ENCODE results near the gene MARS1.
"Not testable (repeated sequence)": the region's sequence is repeated elsewhere in the genome, so short reads cannot be mapped to it uniquely, and the experiment has no call there.

Gene MARS1

GRCh38 chr12:57497223-57498131 is 9.6 kb downstream of the MARS1 start:
- no peak for DNase-seq

- DNase-seq: no peak
These were observed 10.2 kb downstream of the MARS1 start for GRCh38 chr12:57498132-57498502.

GRCh38 chr12:57498571-57498970 is 10.7 kb downstream of the MARS1 start:
- no peak for DNase-seq

- no peak for DNase-seq
These were observed 12.3 kb downstream of the MARS1 start for GRCh38 chr12:57500213-57500612.

GRCh38 chr12:57502311-57502969 is 14.6 kb downstream of the MARS1 start:
- not testable (repeated sequence) for DNase-seq

- DNase-seq: not testable (repeated sequence)
These were observed 18.7 kb downstream of the MARS1 start for GRCh38 chr12:57506541-57506940.

GRCh38 chr12:57507796-57508195 is 19.9 kb downstream of the MARS1 start:
- DNase-seq: not testable (repeated sequence)

GRCh38 chr12:57511161-57511560 is 23.3 kb downstream of the MARS1 start:
- no peak for DNase-seq

- no peak for DNase-seq
These were observed 23.9 kb downstream of the MARS1 start for GRCh38 chr12:57511588-57512325.

- no peak for DNase-seq
These were observed 24.8 kb downstream of the MARS1 start for GRCh38 chr12:57512665-57513064.

GRCh38 chr12:57513266-57513665 is 25.4 kb downstream of the MARS1 start:
- DNase-seq: no peak

- DNase-seq: not testable (repeated sequence)
These were observed 25.8 kb downstream of the MARS1 start for GRCh38 chr12:57513677-57514076.

- not testable (repeated sequence) for DNase-seq
These were observed 26.4 kb downstream of the MARS1 start for GRCh38 chr12:57514246-57514645.

GRCh38 chr12:57514720-57515407 is 27.0 kb downstream of the MARS1 start:
- no peak for DNase-seq

GRCh38 chr12:57515408-57515933 is 27.6 kb downstream of the MARS1 start:
- DNase-seq: no peak

GRCh38 chr12:57515934-57516541 is 28.2 kb downstream of the MARS1 start:
- DNase-seq: no peak

- no peak for DNase-seq
These were observed 28.8 kb downstream of the MARS1 start for GRCh38 chr12:57516617-57517153.

- DNase-seq: no peak
These were observed 29.3 kb downstream of the MARS1 start for GRCh38 chr12:57517187-57517586.

GRCh38 chr12:57517718-57518117 is 29.9 kb downstream of the MARS1 start:
- DNase-seq: not testable (repeated sequence)

- DNase-seq: no peak
These were observed 30.5 kb downstream of the MARS1 start for GRCh38 chr12:57518176-57518919.
